ENCODE results near the gene SYCN. TPM values are rescaled to one million over a fixed set of nuclear protein-coding genes. Genes with fewer than 3 reads are reported as not detected.

SYCN gene
- total RNA-seq, 1 experiment from 2014 or later = not detected

DNA sequence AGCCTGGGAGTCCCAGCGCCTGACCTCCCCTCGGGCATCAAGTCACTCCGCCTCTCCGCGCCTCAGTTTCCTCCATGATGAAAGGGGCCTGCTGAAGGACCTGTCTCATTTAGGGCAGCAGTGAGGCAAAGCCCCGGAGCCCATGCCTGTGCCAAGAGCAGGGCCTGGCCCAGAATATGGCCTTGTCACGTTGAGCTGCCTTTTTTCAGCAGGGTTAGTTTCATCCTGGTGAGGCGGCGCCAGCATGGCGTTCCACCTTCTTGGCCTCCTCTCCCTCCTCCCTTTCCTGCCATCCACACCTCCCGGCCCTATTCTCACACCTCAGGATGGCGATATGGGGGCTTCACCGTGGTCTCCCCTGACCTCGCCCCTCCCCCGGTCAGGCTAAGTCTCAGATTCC lies 48.3 kb downstream of the SYCN start:
- H3K27me3 ChIP-seq (ENCODE audit: insufficient read depth, low read length) = no peaks in the 10 kb centered on the region
- peak overlapping the region; percentile 75 for H3K27ac ChIP-seq (ENCODE audit: low read depth, low read length)
- peaks cover 95% of the 10 kb centered on the region for H3K79me2 ChIP-seq (ENCODE audit: insufficient read depth, low read length)
- H3K4me3 ChIP-seq (replicated peaks in 1 of 2; ENCODE audit: low read depth in 1 of 2, low read length in 2 of 2) = no peak overlapping the region
- POLR2A ChIA-PET = interaction anchor here (0.5 kb wide), 1 partner anchor 35 kb away, joined by 3 read pairs; no protein-coding TSS in a partner anchor
- no peak overlapping the region for H3K9ac ChIP-seq (ENCODE audit: low read length)
- no peak for TF ChIP-seq ZFX (IDR thresholded peaks at IDR 0.05)
- TF ChIP-seq EGR1 (IDR thresholded peaks at IDR 0.05; ENCODE audit: low read depth) = no peak
- no peak for TF ChIP-seq FOSL1 (IDR thresholded peaks at IDR 0.05; ENCODE audit: low read depth)
- TF ChIP-seq JUND (IDR thresholded peaks at IDR 0.05) = no peak
- TF ChIP-seq POLR2A (IDR thresholded peaks at IDR 0.05; ENCODE audit: borderline replicate concordance, extremely low read depth, insufficient read depth, insufficient read length) = no peak
- no peaks in the 10 kb centered on the region for H4K20me1 ChIP-seq (ENCODE audit: insufficient read depth)
- H3K9me2 ChIP-seq (ENCODE audit: insufficient read depth) = no peaks in the 10 kb centered on the region
- no peaks in the 10 kb centered on the region for H3K9me3 ChIP-seq (ENCODE audit: control insufficient read depth in 1 of 2, insufficient read depth in 1 of 2, low read depth in 1 of 2, low read length in 2 of 2)
- peak overlapping the region; percentile 68 for H3K4me2 ChIP-seq (ENCODE audit: low read length)
- peaks cover 37 to 50% of the 10 kb centered on the region in 2 experiments for H3K4me1 ChIP-seq (ENCODE audit: control insufficient read depth in 1 of 2, insufficient read depth in 2 of 2, low read length in 2 of 2)
- H2AFZ ChIP-seq (ENCODE audit: low read depth, low read length, poor library complexity, severe bottlenecking) = no peak overlapping the region
- CTCF ChIA-PET = interaction anchor here (0.6 to 1.4 kb wide), 2 partner anchors 23 to 33 kb away, joined by 3 to 5 read pairs; no protein-coding TSS in a partner anchor
- ATAC-seq (no peak), DNase-seq (ENCODE audit: low read depth, low spot score) (no peak)
- RAD21 ChIA-PET (ENCODE audit: low non-redundant PET in 1 of 2, low total read pairs in 2 of 2, uncharacterized antibody in 2 of 2, unreplicated experiment in 2 of 2) = no interaction called here
- intact Hi-C loops (cut with micrococcal nuclease) = no loop called here
- H3K36me3 ChIP-seq (ENCODE audit: control insufficient read depth in 1 of 2, insufficient read depth in 2 of 2, low read length in 2 of 2) = no peaks in the 10 kb centered on the region
- BruUV-seq (replicated peaks) = no TSS peak

DNA sequence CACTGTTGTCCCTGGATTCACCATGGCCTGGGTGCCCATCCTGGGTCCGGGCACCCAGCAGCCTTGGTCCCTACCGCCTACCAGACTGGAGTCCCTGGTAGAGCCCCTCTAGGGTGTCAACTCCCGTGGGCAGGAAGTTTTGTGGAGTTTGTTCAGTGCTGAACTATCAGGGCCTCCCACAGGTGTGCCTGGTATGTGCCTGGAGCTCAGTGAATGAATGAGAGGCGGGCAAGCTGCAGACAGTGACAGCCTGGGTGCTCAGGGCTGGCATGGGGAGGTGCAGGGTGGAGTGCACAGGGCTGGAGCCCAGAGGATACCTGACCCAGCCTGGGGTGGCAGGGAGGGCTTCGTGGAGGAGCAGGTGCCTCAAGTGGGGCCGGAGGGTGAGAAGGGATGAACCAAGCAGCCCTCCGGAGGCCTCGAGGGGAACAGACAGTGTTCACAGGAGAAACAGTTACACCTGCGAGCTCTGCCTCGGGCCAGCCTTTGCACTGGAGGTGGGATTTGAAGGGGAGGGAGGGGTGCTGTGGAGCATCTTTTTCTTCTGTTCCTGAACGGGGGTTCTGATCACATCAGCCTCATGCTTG lies 48.9 kb downstream of the SYCN start:
- DNase-seq (ENCODE audit: low read depth, low spot score) = no peak

More for the DNA sequence above, 48.9 kb downstream of the SYCN start:
- BruUV-seq (replicated peaks) = no TSS peak
- no peaks in the 10 kb centered on the region for H4K20me1 ChIP-seq (ENCODE audit: insufficient read depth)
- ChIA-PET POLR2A (interaction anchor here (1.2 to 2.0 kb wide), 2 partner anchors 22 to 281 kb away, joined by 3 to 4 read pairs; partner anchors contain the start of gene RPS16), RAD21 (ENCODE audit: low non-redundant PET in 1 of 2, low total read pairs in 2 of 2, uncharacterized antibody in 2 of 2, unreplicated experiment in 2 of 2) (no interaction called here), CTCF (interaction anchor here (0.8 to 1.4 kb wide), 4 partner anchors 22 to 55 kb away, joined by 3 to 5 read pairs (median 4); no protein-coding TSS in a partner anchor)
- H3K9ac ChIP-seq (ENCODE audit: low read length) = peak overlapping the region; percentile 43; the same call in 1 of the 2 replicates
- H3K27ac ChIP-seq (ENCODE audit: low read depth, low read length) = peak overlapping the region; percentile 75
- ATAC-seq = peak; percentile 23
- H3K79me2 ChIP-seq (ENCODE audit: insufficient read depth, low read length) = peaks cover 95% of the 10 kb centered on the region
- no peaks in the 10 kb centered on the region for H3K27me3 ChIP-seq (ENCODE audit: insufficient read depth, low read length)
- no peak overlapping the region for H2AFZ ChIP-seq (ENCODE audit: low read depth, low read length, poor library complexity, severe bottlenecking)
- no peak overlapping the region for H3K4me3 ChIP-seq (replicated peaks in 1 of 2; ENCODE audit: low read depth in 1 of 2, low read length in 2 of 2)
- intact Hi-C loops (cut with micrococcal nuclease) = no loop called here
- H3K36me3 ChIP-seq (ENCODE audit: control insufficient read depth in 1 of 2, insufficient read depth in 2 of 2, low read length in 2 of 2) = no peaks in the 10 kb centered on the region
- peak overlapping the region; percentile 68 for H3K4me2 ChIP-seq (ENCODE audit: low read length)
- TF ChIP-seq, protein P1, sequence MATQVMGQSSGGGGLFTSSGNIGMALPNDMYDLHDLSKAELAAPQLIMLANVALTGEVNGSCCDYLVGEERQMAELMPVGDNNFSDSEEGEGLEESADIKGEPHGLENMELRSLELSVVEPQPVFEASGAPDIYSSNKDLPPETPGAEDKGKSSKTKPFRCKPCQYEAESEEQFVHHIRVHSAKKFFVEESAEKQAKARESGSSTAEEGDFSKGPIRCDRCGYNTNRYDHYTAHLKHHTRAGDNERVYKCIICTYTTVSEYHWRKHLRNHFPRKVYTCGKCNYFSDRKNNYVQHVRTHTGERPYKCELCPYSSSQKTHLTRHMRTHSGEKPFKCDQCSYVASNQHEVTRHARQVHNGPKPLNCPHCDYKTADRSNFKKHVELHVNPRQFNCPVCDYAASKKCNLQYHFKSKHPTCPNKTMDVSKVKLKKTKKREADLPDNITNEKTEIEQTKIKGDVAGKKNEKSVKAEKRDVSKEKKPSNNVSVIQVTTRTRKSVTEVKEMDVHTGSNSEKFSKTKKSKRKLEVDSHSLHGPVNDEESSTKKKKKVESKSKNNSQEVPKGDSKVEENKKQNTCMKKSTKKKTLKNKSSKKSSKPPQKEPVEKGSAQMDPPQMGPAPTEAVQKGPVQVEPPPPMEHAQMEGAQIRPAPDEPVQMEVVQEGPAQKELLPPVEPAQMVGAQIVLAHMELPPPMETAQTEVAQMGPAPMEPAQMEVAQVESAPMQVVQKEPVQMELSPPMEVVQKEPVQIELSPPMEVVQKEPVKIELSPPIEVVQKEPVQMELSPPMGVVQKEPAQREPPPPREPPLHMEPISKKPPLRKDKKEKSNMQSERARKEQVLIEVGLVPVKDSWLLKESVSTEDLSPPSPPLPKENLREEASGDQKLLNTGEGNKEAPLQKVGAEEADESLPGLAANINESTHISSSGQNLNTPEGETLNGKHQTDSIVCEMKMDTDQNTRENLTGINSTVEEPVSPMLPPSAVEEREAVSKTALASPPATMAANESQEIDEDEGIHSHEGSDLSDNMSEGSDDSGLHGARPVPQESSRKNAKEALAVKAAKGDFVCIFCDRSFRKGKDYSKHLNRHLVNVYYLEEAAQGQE (IDR thresholded peaks at IDR 0.05; ENCODE audit: low read depth) = no peak
- TF ChIP-seq, protein P2, sequence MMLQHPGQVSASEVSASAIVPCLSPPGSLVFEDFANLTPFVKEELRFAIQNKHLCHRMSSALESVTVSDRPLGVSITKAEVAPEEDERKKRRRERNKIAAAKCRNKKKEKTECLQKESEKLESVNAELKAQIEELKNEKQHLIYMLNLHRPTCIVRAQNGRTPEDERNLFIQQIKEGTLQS (IDR thresholded peaks at IDR 0.05) = no peak
- no peak for TF ChIP-seq ZNF274 (IDR thresholded peaks at IDR 0.05; ENCODE audit: low read depth, low read length)
- no peak for TF ChIP-seq JUND (IDR thresholded peaks at IDR 0.05)
- no peak for TF ChIP-seq SP1 (IDR thresholded peaks at IDR 0.05; ENCODE audit: low read depth)
- TF ChIP-seq SRF (IDR thresholded peaks at IDR 0.05; ENCODE audit: low read depth) = no peak
- TF ChIP-seq YY1 (IDR thresholded peaks at IDR 0.05; ENCODE audit: extremely low read depth, insufficient replicate concordance, low read depth, low read length) = no peak
- no peak for TF ChIP-seq ZFX (IDR thresholded peaks at IDR 0.05)
- no peak for TF ChIP-seq CEBPB (IDR thresholded peaks at IDR 0.05; ENCODE audit: low read depth)
- no peak for TF ChIP-seq EZH2phosphoT487 (IDR thresholded peaks at IDR 0.05; ENCODE audit: borderline replicate concordance)
- TF ChIP-seq SIN3A (IDR thresholded peaks at IDR 0.05; ENCODE audit: low read depth) = no peak
- TF ChIP-seq POLR2AphosphoS5 (IDR thresholded peaks at IDR 0.05; ENCODE audit: low read depth, low read length) = no peak
- TF ChIP-seq EZH2 (IDR thresholded peaks at IDR 0.05) = no peak
- TF ChIP-seq, protein P3, sequence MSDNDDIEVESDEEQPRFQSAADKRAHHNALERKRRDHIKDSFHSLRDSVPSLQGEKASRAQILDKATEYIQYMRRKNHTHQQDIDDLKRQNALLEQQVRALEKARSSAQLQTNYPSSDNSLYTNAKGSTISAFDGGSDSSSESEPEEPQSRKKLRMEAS (IDR thresholded peaks at IDR 0.05) = no peak
- H3K9me3 ChIP-seq (ENCODE audit: control insufficient read depth in 1 of 2, insufficient read depth in 1 of 2, low read depth in 1 of 2, low read length in 2 of 2) = no peaks in the 10 kb centered on the region
- H3K9me2 ChIP-seq (ENCODE audit: insufficient read depth) = no peaks in the 10 kb centered on the region
- H3K4me1 ChIP-seq (ENCODE audit: control insufficient read depth in 1 of 2, insufficient read depth in 2 of 2, low read length in 2 of 2) = peaks cover 37 to 50% of the 10 kb centered on the region in 2 experiments

Data from HCT116 (cell line).